Mesendoderm (in vitro differentiated cells): ENCODE results near the gene FILIP1.

Experiments used
- DNase-seq: peaks from one replicate; pipeline ENCODE4 v3.0.0; 2013
- H2AK5ac ChIP-seq: 2 replicates; pipeline ENCODE4 v1.6.1; 2013; ENCODE audit warnings: low read length, inconsistent platforms
- H2BK120ac ChIP-seq: 2 replicates; pipeline ENCODE4 v1.6.1; 2013; ENCODE audit warnings: low read depth, mild to moderate bottlenecking, low read length, moderate library complexity, mixed read lengths
- H2BK15ac ChIP-seq: replicated peaks from 2 replicates; pipeline ENCODE4 v1.6.1; 2013; ENCODE audit warnings: low read depth, mild to moderate bottlenecking, moderate library complexity
- H2BK5ac ChIP-seq: 2 replicates; pipeline ENCODE4 v1.6.1; 2013; ENCODE audit warnings: low read length, inconsistent platforms
- H3K18ac ChIP-seq: 2 replicates; pipeline ENCODE4 v1.6.1; 2013; ENCODE audit warnings: mild to moderate bottlenecking, low read length, mixed read lengths
- H3K23ac ChIP-seq: one replicate; pipeline ENCODE4 v1.6.1; 2013; ENCODE audit warnings: low read length
- H3K27ac ChIP-seq: 2 replicates; pipeline ENCODE4 v1.5.1; 2013; ENCODE audit warnings: low read depth, mild to moderate bottlenecking, inconsistent platforms, low read length, moderate library complexity
- H3K27me3 ChIP-seq: 2 replicates; pipeline ENCODE4 v1.6.1; 2013; ENCODE audit warnings: low read length, control low read depth, mild to moderate bottlenecking, inconsistent platforms; ENCODE audit not compliant: insufficient read depth, poor library complexity
- H3K36me3 ChIP-seq: 2 replicates; pipeline ENCODE4 v1.6.1; 2013; ENCODE audit warnings: low read length, inconsistent platforms; ENCODE audit not compliant: control insufficient read depth, insufficient read depth
- H3K4ac ChIP-seq: one replicate; pipeline ENCODE4 v1.6.1; 2013; ENCODE audit warnings: low read depth, mild to moderate bottlenecking, low read length, moderate library complexity
- H3K4me1 ChIP-seq: 2 replicates; pipeline ENCODE4 v1.6.1; 2013; ENCODE audit warnings: low read depth, low read length, inconsistent platforms; ENCODE audit not compliant: control insufficient read depth
- H3K4me2 ChIP-seq: 2 replicates; pipeline ENCODE4 v1.6.1; 2013; ENCODE audit warnings: low read length
- H3K4me3 ChIP-seq: 2 replicates; pipeline ENCODE4 v1.5.1; 2013; ENCODE audit warnings: mild to moderate bottlenecking, low read length
- H3K56ac ChIP-seq: one replicate; pipeline ENCODE4 v1.6.1; 2013; ENCODE audit warnings: low read length
- H3K79me1 ChIP-seq: 2 replicates; pipeline ENCODE4 v1.6.1; 2013; ENCODE audit warnings: low read length, inconsistent platforms
- H3K79me2 ChIP-seq: 2 replicates; pipeline ENCODE4 v1.6.1; 2013; ENCODE audit warnings: mild to moderate bottlenecking, low read length; ENCODE audit not compliant: control insufficient read depth, insufficient read depth
- H3K9ac ChIP-seq: 2 replicates; pipeline ENCODE4 v1.6.1; 2013; ENCODE audit warnings: low read length, inconsistent platforms
- H4K5ac ChIP-seq: one replicate; pipeline ENCODE4 v1.6.1; 2013; ENCODE audit warnings: low read length
- H4K8ac ChIP-seq: one replicate; pipeline ENCODE4 v1.6.1; 2013; ENCODE audit warnings: low read depth, mild to moderate bottlenecking, control low read depth, low read length, moderate library complexity
- WGBS: extraction: QIAGEN DNeasy Blood & Tissue Kit; methylation state at CpG from one replicate; pipeline ENCODE4 v1.1.7; 2013; ENCODE audit warnings: low lambda C conversion rate, missing lambda C conversion rate; ENCODE audit not compliant: insufficient coverage; ENCODE audit errors: extremely low coverage; 5-methylcytosine and 5-hydroxymethylcytosine counted together

The FILIP1 gene

GRCh38 chr6:75422024-75422639, 71.5 kb downstream of the FILIP1 start:
- no peak overlapping the region for H3K9ac ChIP-seq
- WGBS = no CpG with 5 or more reads among the region's 1 CpG
- no peaks in the 10 kb centered on the region for H3K79me2 ChIP-seq

GRCh38 chr6:75421316-75422023, 72.1 kb downstream of the FILIP1 start:
- Histone ChIP-seq H2BK15ac (no peak overlapping the region), H4K8ac (no peak overlapping the region), H3K79me1 (no peaks in the 10 kb centered on the region), H3K36me3 (no peaks in the 10 kb centered on the region), H3K79me2 (no peaks in the 10 kb centered on the region), H2AK5ac (no peak overlapping the region), H3K27ac (no peak overlapping the region), H3K9ac (no peak overlapping the region), H3K27me3 (no peaks in the 10 kb centered on the region), H2BK5ac (no peak overlapping the region), H4K5ac (no peak overlapping the region), H3K18ac (no peak overlapping the region), H3K56ac (no peak overlapping the region), H3K23ac (no peak overlapping the region), H3K4me3 (no peak overlapping the region), H3K4me1 (no peaks in the 10 kb centered on the region), H2BK120ac (no peak overlapping the region), H3K4ac (no peak overlapping the region), H3K4me2 (no peak overlapping the region)
- no peak for DNase-seq
- no CpG with 5 or more reads among the region's 11 CpGs for WGBS

More at GRCh38 chr6:75422024-75422639, 71.5 kb downstream of the FILIP1 start:
- H3K4me3 ChIP-seq = no peak overlapping the region
- no peak overlapping the region for H2AK5ac ChIP-seq
- no peaks in the 10 kb centered on the region for H3K27me3 ChIP-seq
- H4K8ac ChIP-seq = no peak overlapping the region
- no peaks in the 10 kb centered on the region for H3K79me1 ChIP-seq
- H3K56ac ChIP-seq = no peak overlapping the region
- H3K18ac ChIP-seq = no peak overlapping the region
- H2BK15ac ChIP-seq = no peak overlapping the region
- DNase-seq = no peak
- H2BK120ac ChIP-seq = no peak overlapping the region
- H3K4me1 ChIP-seq = no peaks in the 10 kb centered on the region
- no peaks in the 10 kb centered on the region for H3K36me3 ChIP-seq
- H4K5ac ChIP-seq = no peak overlapping the region
- H2BK5ac ChIP-seq = no peak overlapping the region
- no peak overlapping the region for H3K27ac ChIP-seq
- H3K4ac ChIP-seq = no peak overlapping the region
- no peak overlapping the region for H3K23ac ChIP-seq
- H3K4me2 ChIP-seq = no peak overlapping the region

GRCh38 chr6:75419980-75420379, 73.6 kb downstream of the FILIP1 start:
- no peak overlapping the region for H3K4ac ChIP-seq
- no peak overlapping the region for H4K5ac ChIP-seq
- no peak overlapping the region for H2BK120ac ChIP-seq
- no peaks in the 10 kb centered on the region for H3K79me2 ChIP-seq
- H2BK5ac ChIP-seq = no peak overlapping the region
- no peak overlapping the region for H3K27ac ChIP-seq
- H3K18ac ChIP-seq = no peak overlapping the region
- no peak overlapping the region for H3K56ac ChIP-seq
- no peaks in the 10 kb centered on the region for H3K79me1 ChIP-seq
- no peak overlapping the region for H2AK5ac ChIP-seq
- no peak overlapping the region for H4K8ac ChIP-seq
- no peak overlapping the region for H2BK15ac ChIP-seq
- H3K9ac ChIP-seq = no peak overlapping the region
- no peaks in the 10 kb centered on the region for H3K4me1 ChIP-seq
- H3K4me2 ChIP-seq = no peak overlapping the region
- no peak for DNase-seq
- no peaks in the 10 kb centered on the region for H3K36me3 ChIP-seq
- WGBS = no CpG with 5 or more reads among the region's 1 CpG
- no peaks in the 10 kb centered on the region for H3K27me3 ChIP-seq
- no peak overlapping the region for H3K4me3 ChIP-seq
- no peak overlapping the region for H3K23ac ChIP-seq

GRCh38 chr6:75419416-75419815, 74.2 kb downstream of the FILIP1 start:
- Histone ChIP-seq H2BK15ac (no peak overlapping the region), H2BK120ac (no peak overlapping the region), H3K9ac (no peak overlapping the region), H3K23ac (no peak overlapping the region), H4K8ac (no peak overlapping the region), H3K4me1 (no peaks in the 10 kb centered on the region), H2AK5ac (no peak overlapping the region), H2BK5ac (no peak overlapping the region), H3K36me3 (no peaks in the 10 kb centered on the region), H3K4me3 (no peak overlapping the region), H3K79me2 (no peaks in the 10 kb centered on the region), H4K5ac (no peak overlapping the region), H3K27ac (no peak overlapping the region), H3K4me2 (no peak overlapping the region), H3K56ac (no peak overlapping the region), H3K79me1 (no peaks in the 10 kb centered on the region), H3K18ac (no peak overlapping the region), H3K27me3 (no peaks in the 10 kb centered on the region), H3K4ac (no peak overlapping the region)
- DNase-seq = no peak
- WGBS = no CpG with 5 or more reads among the region's 3 CpGs

GRCh38 chr6:75418233-75418632, 75.4 kb downstream of the FILIP1 start:
- Histone ChIP-seq H4K5ac (no peak overlapping the region), H3K4me2 (no peak overlapping the region), H3K18ac (no peak overlapping the region), H3K27ac (no peak overlapping the region), H3K36me3 (no peaks in the 10 kb centered on the region), H3K79me1 (no peaks in the 10 kb centered on the region), H3K56ac (no peak overlapping the region), H2AK5ac (no peak overlapping the region), H3K27me3 (no peaks in the 10 kb centered on the region), H3K9ac (no peak overlapping the region), H2BK120ac (no peak overlapping the region), H3K4ac (no peak overlapping the region), H3K4me3 (no peak overlapping the region), H2BK5ac (no peak overlapping the region), H3K23ac (no peak overlapping the region), H4K8ac (no peak overlapping the region), H3K79me2 (no peaks in the 10 kb centered on the region), H2BK15ac (no peak overlapping the region), H3K4me1 (no peaks in the 10 kb centered on the region)
- DNase-seq = no peak

GRCh38 chr6:75416443-75416842, 77.2 kb downstream of the FILIP1 start:
- Histone ChIP-seq H3K27me3 (no peaks in the 10 kb centered on the region), H2BK120ac (no peak overlapping the region), H3K27ac (no peak overlapping the region), H4K5ac (no peak overlapping the region), H2BK15ac (no peak overlapping the region), H3K56ac (no peak overlapping the region), H3K23ac (no peak overlapping the region), H3K4ac (no peak overlapping the region), H3K4me3 (no peak overlapping the region), H3K79me1 (no peaks in the 10 kb centered on the region), H3K18ac (no peak overlapping the region), H3K4me1 (no peaks in the 10 kb centered on the region), H3K9ac (no peak overlapping the region), H3K36me3 (no peaks in the 10 kb centered on the region), H2AK5ac (no peak overlapping the region), H2BK5ac (no peak overlapping the region), H4K8ac (no peak overlapping the region), H3K79me2 (no peaks in the 10 kb centered on the region), H3K4me2 (no peak overlapping the region)
- no CpG with 5 or more reads among the region's 1 CpG for WGBS
- DNase-seq = no peak
